ENCODE measurements around the gene CABP1. TPM values are rescaled to one million over a fixed set of nuclear protein-coding genes. Genes with fewer than 3 reads are reported as not detected.

CABP1 gene
- total RNA-seq, 3 donors from 2014 or later = 0.51 to 1.8 (median 1.2) TPM

GRCh38 chr12:120705618-120706017, 65.2 kb downstream of the CABP1 start:
- Histone ChIP-seq H3K4me1 (ENCODE audit: low read depth) (peaks cover 7% of the 10 kb centered on the region), H3K36me3 (ENCODE audit: low read depth) (no peaks in the 10 kb centered on the region), H3K9me3 (no peaks in the 10 kb centered on the region), H3K4me3 (no peak overlapping the region)
- intact Hi-C loops (cut with DNase I, micrococcal nuclease) = loop anchor here in 1 of 2 donors (10.0 kb wide), 1 partner anchor 61 kb away; the partner anchor contains the start of gene CABP1
- no peak for TF ChIP-seq CTCF (IDR thresholded peaks at IDR 0.05)
- DNase-seq = no peak
- no peak for ATAC-seq

- TF ChIP-seq CTCF (IDR thresholded peaks at IDR 0.05) = no peak
- no peak for ATAC-seq
- intact Hi-C loops (cut with DNase I, micrococcal nuclease) = loop anchor here in 1 of 2 donors (10.0 kb wide), 1 partner anchor 61 kb away; the partner anchor contains the start of gene CABP1
Observed at GRCh38 chr12:120706029-120706428, 65.6 kb downstream of the CABP1 start.

GRCh38 chr12:120708651-120709050, 68.2 kb downstream of the CABP1 start:
- Histone ChIP-seq H3K4me1 (ENCODE audit: low read depth) (peaks cover 17% of the 10 kb centered on the region), H3K36me3 (ENCODE audit: low read depth) (no peaks in the 10 kb centered on the region), H3K9me3 (no peaks in the 10 kb centered on the region), H3K4me3 (no peak overlapping the region)
- DNase-seq (no peak), ATAC-seq (no peak)
- TF ChIP-seq CTCF (IDR thresholded peaks at IDR 0.05) = no peak
- intact Hi-C loops (cut with DNase I, micrococcal nuclease) = loop anchor here in 1 of 2 donors (10.0 kb wide), 1 partner anchor 64 kb away; the partner anchor contains the start of gene CABP1

More at GRCh38 chr12:120706029-120706428, 65.6 kb downstream of the CABP1 start:
- Histone ChIP-seq H3K36me3 (ENCODE audit: low read depth) (no peaks in the 10 kb centered on the region), H3K4me1 (ENCODE audit: low read depth) (peaks cover 7% of the 10 kb centered on the region), H3K9me3 (no peaks in the 10 kb centered on the region), H3K4me3 (no peak overlapping the region)
- no peak for DNase-seq

- intact Hi-C loops (cut with DNase I, micrococcal nuclease) = loop anchor here in 1 of 2 donors (10.0 kb wide), 1 partner anchor 125 kb away; the partner anchor contains the start of gene POP5
- peaks cover 21% of the 10 kb centered on the region for H3K4me1 ChIP-seq (ENCODE audit: low read depth)
- no peaks in the 10 kb centered on the region for H3K9me3 ChIP-seq
- peak within 1 kb of the TSS; percentile 74 for H3K4me3 ChIP-seq
- no peaks in the 10 kb centered on the region for H3K36me3 ChIP-seq (ENCODE audit: low read depth)
- no peak for TF ChIP-seq CTCF (IDR thresholded peaks at IDR 0.05)
- ATAC-seq (peak; percentile 91), DNase-seq (peak; percentile 81 to 82 (median 82))
Observed at GRCh38 chr12:120710031-120710804, 69.8 kb downstream of the CABP1 start, which contains the start of gene UNC119B. UNC119B (plus strand) TSS chr12:120710458; CDS start chr12:120710475, 17 bp downstream.

- H3K36me3 ChIP-seq (ENCODE audit: low read depth) = no peaks in the 10 kb centered on the region
- DNase-seq = peak in 2 of 3 donors; percentile 64 to 69
- ATAC-seq = peak; percentile 61
- H3K4me3 ChIP-seq = peak overlapping the region; percentile 74
- intact Hi-C loops (cut with DNase I, micrococcal nuclease) = loop anchor here in 1 of 2 donors (10.0 kb wide), 1 partner anchor 126 kb away; the partner anchor contains the start of gene POP5
- TF ChIP-seq CTCF (IDR thresholded peaks at IDR 0.05) = no peak
- H3K4me1 ChIP-seq (ENCODE audit: low read depth) = peaks cover 21% of the 10 kb centered on the region
- no peaks in the 10 kb centered on the region for H3K9me3 ChIP-seq
Observed at GRCh38 chr12:120710805-120711296, 70.4 kb downstream of the CABP1 start.
